HEK293T (cell line): ENCODE data around the gene STT3B.

Source experiments
- CTCF ChIA-PET: fragments of 350-600 bp; formaldehyde crosslinking; extraction: SDS; loops from one replicate; lab custom pipeline; 2021; ENCODE audit warnings: antibody characterized with exemption, inconsistent platforms; lab: Yijun Ruan, JAX
- POLR2A ChIA-PET: fragments of 350-600 bp; formaldehyde crosslinking; extraction: SDS; loops from one replicate; lab custom pipeline; 2020; ENCODE audit warnings: antibody characterized with exemption, inconsistent platforms; lab: Yijun Ruan, JAX
- DNase-seq: peaks from one replicate; pipeline ENCODE4 v3.0.0; 2012; ENCODE audit warnings: mixed read lengths; ENCODE audit errors: extremely low spot score
- ARNT ChIP-seq: fragments of 450-650 bp; IDR thresholded peaks from 2 replicates; pipeline ENCODE4 v1.6.1; 2017; ENCODE audit warnings: mild to moderate bottlenecking
- BHLHE40 ChIP-seq: fragments of 450-650 bp; IDR thresholded peaks from 2 replicates; pipeline ENCODE4 v1.6.1; 2016; ENCODE audit warnings: mild to moderate bottlenecking, moderate library complexity, borderline replicate concordance
- CTBP1 ChIP-seq: fragments of 450-650 bp; IDR thresholded peaks from 2 replicates; pipeline ENCODE4 v1.6.1; 2016; ENCODE audit warnings: borderline replicate concordance
- ELF4 ChIP-seq: fragments of 450-650 bp; IDR thresholded peaks from 2 replicates; pipeline ENCODE4 v1.6.1; 2017; ENCODE audit warnings: antibody characterized with exemption
- FOXA1 ChIP-seq: fragments of 450-650 bp; IDR thresholded peaks from 2 replicates; pipeline ENCODE4 v1.6.1; 2016; ENCODE audit warnings: mild to moderate bottlenecking
- FOXK2 ChIP-seq: fragments of 450-650 bp; IDR thresholded peaks from 2 replicates; pipeline ENCODE4 v1.6.1; 2016; ENCODE audit warnings: mild to moderate bottlenecking
- FOXM1 ChIP-seq: fragments of 450-650 bp; IDR thresholded peaks from 2 replicates; pipeline ENCODE4 v1.6.1; 2017; ENCODE audit warnings: mild to moderate bottlenecking, borderline replicate concordance
- HDGF ChIP-seq: fragments of 450-650 bp; IDR thresholded peaks from 2 replicates; pipeline ENCODE4 v1.6.1; 2017; ENCODE audit warnings: antibody characterized with exemption, borderline replicate concordance
- L3MBTL2 ChIP-seq: fragments of 450-650 bp; conservative IDR thresholded peaks from 2 replicates; pipeline ENCODE4 v1.6.1; 2016; ENCODE audit warnings: mild to moderate bottlenecking
- LEF1 ChIP-seq: fragments of 450-650 bp; IDR thresholded peaks from 2 replicates; pipeline ENCODE4 v1.6.1; 2017; ENCODE audit warnings: mild to moderate bottlenecking, borderline replicate concordance
- NFRKB ChIP-seq: fragments of 450-650 bp; IDR thresholded peaks from 2 replicates; pipeline ENCODE4 v1.6.1; 2016; ENCODE audit warnings: mild to moderate bottlenecking, moderate library complexity
- PKNOX1 ChIP-seq: fragments of 450-650 bp; IDR thresholded peaks from 2 replicates; pipeline ENCODE4 v1.6.1; 2016
- SP1 ChIP-seq: fragments of 450-650 bp; IDR thresholded peaks from 2 replicates; pipeline ENCODE4 v1.6.1; 2017
- SUZ12 ChIP-seq: fragments of 450-650 bp; IDR thresholded peaks from 2 replicates; pipeline ENCODE4 v1.6.1; 2016; ENCODE audit warnings: mild to moderate bottlenecking
- TARDBP ChIP-seq: fragments of 450-650 bp; IDR thresholded peaks from 2 replicates; pipeline ENCODE4 v1.6.1; 2016
- ZNF384 ChIP-seq: fragments of 450-650 bp; IDR thresholded peaks from 2 replicates; pipeline ENCODE4 v1.6.1; 2016

Gene STT3B

GRCh38 chr3:31680072-31680870 lies 147.5 kb downstream of the STT3B start:
- ChIA-PET CTCF (interaction anchor here (0.7 kb wide), 1 partner anchor 27 kb away, joined by 3 read pairs; no protein-coding TSS in a partner anchor), POLR2A (no interaction called here)

More at GRCh38 chr3:31680072-31680870, 147.5 kb downstream of the STT3B start:
- DNase-seq, result no peak
- TF ChIP-seq NFRKB, result no peak
- no peak for TF ChIP-seq FOXA1
- no peak for TF ChIP-seq ZNF384
- TF ChIP-seq SUZ12, result no peak
- no peak for TF ChIP-seq TARDBP
- TF ChIP-seq ELF4, result no peak
- no peak for TF ChIP-seq ARNT
- no peak for TF ChIP-seq CTBP1
- no peak for TF ChIP-seq LEF1
- TF ChIP-seq PKNOX1, result no peak
- TF ChIP-seq FOXK2, result no peak
- TF ChIP-seq BHLHE40, result no peak
- no peak for TF ChIP-seq FOXM1
- no peak for TF ChIP-seq HDGF
- no peak for TF ChIP-seq L3MBTL2
- TF ChIP-seq SP1, result no peak
